Fibroblast of mammary gland (primary cell): ENCODE results near the gene PCIF1.
A peak's percentile ranks its signal among the peaks of the same experiment; 100 is the strongest.

Source experiments
- DNase-seq: peaks from one replicate; pipeline ENCODE4 v3.0.0-alpha.2; 2010; ENCODE audit warnings: low read depth
- H3K4me3 ChIP-seq: 2 replicates; pipeline ENCODE4 v1.5.1; 2011; ENCODE audit warnings: low read depth, mild to moderate bottlenecking, low read length, moderate library complexity; ENCODE audit not compliant: control insufficient read depth
- TF ChIP-seq, protein P1 (sequence below): conservative IDR thresholded peaks from 2 replicates; pipeline ENCODE4 v1.5.1; 2011; ENCODE audit warnings: low read depth, low read length, inconsistent platforms; ENCODE audit not compliant: control insufficient read depth, insufficient read depth

PCIF1 gene

DNA sequence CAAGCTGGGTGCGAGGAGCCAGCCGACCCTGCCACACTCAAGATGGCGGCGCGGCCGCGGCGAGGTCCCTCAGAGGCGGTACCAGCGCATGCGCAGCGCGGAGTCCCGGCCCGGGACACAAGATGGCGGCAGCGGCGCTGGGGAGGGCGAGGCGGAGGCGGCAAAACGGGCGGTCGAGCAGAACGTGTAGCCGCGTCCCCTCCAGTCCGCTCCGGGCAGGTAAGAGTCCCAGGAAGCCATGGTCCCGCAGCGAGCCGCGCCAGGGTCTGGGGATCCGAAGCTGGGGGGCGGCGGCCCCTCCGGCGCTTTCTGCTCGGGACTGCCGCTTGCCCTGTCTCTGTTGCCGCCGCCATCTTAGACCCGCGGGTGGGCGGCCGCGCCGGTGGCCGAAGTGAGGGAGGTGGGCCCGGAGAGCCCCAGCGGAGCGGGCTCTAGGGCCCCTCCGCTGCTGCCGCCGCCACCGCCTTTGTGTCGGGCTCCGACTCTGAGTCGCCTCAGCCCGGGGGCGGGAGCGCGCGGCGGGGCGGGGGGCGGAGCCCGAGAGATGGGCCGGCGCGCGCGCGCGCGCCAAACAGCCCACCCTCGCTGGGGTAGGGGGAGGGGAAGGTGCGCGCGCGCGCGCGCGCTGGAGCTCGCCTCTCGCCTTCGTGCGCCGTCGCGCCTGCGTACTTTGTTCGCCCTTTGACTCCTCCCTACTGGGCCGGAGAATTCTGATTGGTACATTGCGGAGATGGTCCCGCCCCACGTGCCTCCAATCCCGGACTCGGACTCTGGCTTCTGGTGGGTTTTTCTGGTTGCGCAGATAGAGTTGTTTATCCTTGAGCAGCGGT, at the start of gene PCIF1:
PCIF1 (plus strand) TSS at position 98 of the 830 bp plus-strand sequence. CDS start 4,317 bp downstream, outside the sequence.
- TF ChIP-seq, protein P1, sequence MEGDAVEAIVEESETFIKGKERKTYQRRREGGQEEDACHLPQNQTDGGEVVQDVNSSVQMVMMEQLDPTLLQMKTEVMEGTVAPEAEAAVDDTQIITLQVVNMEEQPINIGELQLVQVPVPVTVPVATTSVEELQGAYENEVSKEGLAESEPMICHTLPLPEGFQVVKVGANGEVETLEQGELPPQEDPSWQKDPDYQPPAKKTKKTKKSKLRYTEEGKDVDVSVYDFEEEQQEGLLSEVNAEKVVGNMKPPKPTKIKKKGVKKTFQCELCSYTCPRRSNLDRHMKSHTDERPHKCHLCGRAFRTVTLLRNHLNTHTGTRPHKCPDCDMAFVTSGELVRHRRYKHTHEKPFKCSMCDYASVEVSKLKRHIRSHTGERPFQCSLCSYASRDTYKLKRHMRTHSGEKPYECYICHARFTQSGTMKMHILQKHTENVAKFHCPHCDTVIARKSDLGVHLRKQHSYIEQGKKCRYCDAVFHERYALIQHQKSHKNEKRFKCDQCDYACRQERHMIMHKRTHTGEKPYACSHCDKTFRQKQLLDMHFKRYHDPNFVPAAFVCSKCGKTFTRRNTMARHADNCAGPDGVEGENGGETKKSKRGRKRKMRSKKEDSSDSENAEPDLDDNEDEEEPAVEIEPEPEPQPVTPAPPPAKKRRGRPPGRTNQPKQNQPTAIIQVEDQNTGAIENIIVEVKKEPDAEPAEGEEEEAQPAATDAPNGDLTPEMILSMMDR, result no peak
- peak within 1 kb of the TSS; percentile 91 for H3K4me3 ChIP-seq
- DNase-seq, result peak; percentile 97

DNA sequence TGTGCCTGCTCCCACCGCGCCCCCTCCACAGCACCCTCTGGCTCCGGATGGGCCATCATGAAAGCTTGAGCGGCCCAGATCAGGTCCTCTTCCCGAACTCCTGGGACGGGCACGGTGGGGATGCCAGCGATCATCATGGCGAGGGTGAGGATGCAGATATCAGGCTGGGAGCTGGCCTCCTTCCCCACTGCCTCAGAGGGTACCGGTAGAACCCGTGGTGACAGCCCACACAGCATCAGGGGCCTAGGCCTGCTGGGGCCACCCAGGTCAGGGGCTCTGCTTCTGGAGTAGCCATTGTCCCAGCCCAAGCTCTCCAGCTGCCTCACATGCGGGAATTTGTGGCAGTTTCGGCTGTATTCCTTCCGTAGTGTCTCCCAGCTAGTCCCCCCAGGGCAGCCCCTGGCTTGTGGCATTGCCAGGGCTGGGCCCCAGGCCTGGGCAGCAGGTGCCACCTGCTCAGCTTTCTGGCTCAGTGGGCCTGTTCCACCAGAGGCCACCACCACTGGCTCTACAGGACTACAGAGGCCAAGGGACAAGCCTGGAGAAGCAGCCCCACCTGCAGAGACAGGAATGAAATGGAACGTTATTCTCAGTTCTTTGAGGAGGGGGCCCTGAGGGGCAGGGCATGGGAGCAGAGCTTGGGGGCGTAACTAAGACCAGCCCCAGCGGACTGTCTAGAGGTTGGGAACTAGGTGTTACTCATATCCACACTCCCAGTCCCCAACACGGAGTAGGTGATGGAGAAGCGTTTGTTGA, 47.7 kb upstream of the PCIF1 start:
- no peak overlapping the region for H3K4me3 ChIP-seq
- TF ChIP-seq, protein P1, result no peak
- DNase-seq, result no peak

DNA sequence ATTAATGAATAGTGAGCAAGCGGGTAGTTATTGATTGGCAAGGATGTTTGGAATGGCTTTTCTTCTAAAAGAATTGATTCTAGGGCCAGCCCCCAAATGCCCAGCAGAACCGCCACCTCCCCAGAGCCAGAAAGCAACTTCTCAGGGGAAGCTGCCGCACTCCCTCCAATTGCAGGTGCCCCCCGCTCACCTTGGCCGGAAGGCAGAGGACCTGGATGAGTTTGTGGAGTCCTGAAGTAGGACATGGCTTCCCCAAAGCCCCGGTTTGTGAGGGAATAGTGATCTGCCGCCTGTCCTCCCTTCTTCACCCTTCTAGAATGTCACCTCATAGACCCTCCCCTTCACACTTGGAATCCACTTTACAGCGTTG, 47.2 kb upstream of the PCIF1 start, which contains the start of gene SPATA25:
SPATA25 (minus strand) TSS at position 277 of the 370 bp plus-strand sequence; CDS start at position 245, 32 bp downstream.
- TF ChIP-seq, protein P1, result no peak
- H3K4me3 ChIP-seq, result no peak within 1 kb of the TSS
- DNase-seq, result no peak

DNA sequence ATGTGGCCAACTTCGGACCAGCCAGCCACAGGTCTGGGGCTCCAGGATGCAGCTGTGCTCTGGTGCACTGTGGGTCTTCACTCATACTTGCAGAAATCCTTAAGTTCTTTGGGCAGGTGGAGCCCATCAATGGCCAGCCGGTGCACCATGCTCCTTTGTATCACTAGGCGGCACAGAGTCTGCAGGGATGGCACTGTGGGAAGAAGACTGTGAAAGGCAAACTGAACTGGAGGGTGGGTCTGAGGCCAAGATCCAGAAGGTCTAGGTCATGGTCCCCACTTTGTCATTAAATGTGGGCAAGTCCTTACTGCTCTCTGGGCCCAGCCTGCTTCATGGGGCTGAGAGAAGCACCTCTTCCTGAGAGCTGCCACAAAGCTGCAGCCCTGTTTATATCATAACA, 45.8 kb upstream of the PCIF1 start:
- TF ChIP-seq, protein P1, result no peak
- DNase-seq, result no peak
- no peak overlapping the region for H3K4me3 ChIP-seq

DNA sequence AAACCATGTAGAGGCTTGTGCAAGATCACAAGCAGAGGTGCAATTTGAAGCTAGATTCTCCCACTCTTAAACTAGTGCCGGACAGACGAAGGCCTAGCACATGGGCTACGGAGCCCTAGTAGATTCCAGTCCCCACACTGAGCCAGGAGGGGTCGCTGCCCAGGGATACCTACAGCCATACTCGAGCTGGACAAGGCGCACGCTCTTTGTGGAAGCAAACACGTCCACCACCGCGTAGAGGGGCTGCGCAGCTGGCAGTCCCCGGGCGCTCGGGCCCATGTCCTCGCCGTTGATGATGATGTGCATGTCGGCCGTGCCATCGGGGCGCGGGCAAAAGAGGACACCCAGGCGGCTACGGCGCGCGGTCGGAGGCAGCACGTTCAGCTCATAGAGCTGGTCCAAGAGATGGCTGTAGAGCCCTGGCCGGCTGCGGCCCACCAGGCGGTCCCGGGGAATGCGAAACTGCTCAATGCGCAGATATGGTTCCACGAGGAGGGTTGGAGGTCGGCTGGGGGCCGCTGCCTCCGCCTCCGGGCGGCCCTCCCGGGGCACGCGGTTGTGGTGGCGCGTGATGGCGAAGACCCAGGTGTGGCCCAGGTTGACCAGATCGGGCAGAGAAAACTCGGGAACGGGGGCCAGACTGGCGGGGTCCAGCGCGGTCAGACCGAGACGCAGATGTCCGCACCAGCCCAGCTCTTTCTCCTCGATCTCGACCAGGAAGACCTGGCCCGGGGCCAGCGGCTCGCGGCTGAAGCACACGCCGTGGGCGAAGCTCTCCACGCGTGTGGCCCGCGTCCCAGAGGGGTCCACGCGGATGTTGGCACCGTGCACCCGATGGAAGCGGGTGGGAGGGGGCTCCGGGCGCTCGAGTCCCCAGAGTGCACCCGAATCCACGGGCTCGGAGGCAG, 44.2 kb upstream of the PCIF1 start:
- DNase-seq, result peak; percentile 82
- TF ChIP-seq, protein P1, result peak; percentile 72
- H3K4me3 ChIP-seq, result peak overlapping the region; percentile 73
